ENCODE results near the gene SPRY4. TPM values are rescaled to one million over a fixed set of nuclear protein-coding genes. Genes with fewer than 3 reads are reported as not detected.
"Not testable (repeated sequence)": the region's sequence is repeated elsewhere in the genome, so short reads cannot be mapped to it uniquely, and the experiment has no call there.

SPRY4 gene
- total RNA-seq, 6 donors from 2014 or later: 30.4 to 81.2 (median 43.3) TPM

GRCh38 chr5:142363619-142363963 is 38.8 kb upstream of the SPRY4 start:
- TF ChIP-seq, protein P1, sequence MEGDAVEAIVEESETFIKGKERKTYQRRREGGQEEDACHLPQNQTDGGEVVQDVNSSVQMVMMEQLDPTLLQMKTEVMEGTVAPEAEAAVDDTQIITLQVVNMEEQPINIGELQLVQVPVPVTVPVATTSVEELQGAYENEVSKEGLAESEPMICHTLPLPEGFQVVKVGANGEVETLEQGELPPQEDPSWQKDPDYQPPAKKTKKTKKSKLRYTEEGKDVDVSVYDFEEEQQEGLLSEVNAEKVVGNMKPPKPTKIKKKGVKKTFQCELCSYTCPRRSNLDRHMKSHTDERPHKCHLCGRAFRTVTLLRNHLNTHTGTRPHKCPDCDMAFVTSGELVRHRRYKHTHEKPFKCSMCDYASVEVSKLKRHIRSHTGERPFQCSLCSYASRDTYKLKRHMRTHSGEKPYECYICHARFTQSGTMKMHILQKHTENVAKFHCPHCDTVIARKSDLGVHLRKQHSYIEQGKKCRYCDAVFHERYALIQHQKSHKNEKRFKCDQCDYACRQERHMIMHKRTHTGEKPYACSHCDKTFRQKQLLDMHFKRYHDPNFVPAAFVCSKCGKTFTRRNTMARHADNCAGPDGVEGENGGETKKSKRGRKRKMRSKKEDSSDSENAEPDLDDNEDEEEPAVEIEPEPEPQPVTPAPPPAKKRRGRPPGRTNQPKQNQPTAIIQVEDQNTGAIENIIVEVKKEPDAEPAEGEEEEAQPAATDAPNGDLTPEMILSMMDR (IDR thresholded peaks at IDR 0.05): no peak
- TF ChIP-seq POLR2AphosphoS5 (IDR thresholded peaks at IDR 0.05): no peak
- 90 to 94% methylated on average over 5 of the region's 5 CpGs for WGBS, 2 donors
- ATAC-seq (ENCODE audit: low FRiP score in 2 of 2) (no peak), DNase-seq (no peak)
- Histone ChIP-seq H3K9me3 (no peaks in the 10 kb centered on the region), H3K4me3 (no peak overlapping the region), H3K4me1 (peaks cover 14 to 24% (median 19%) of the 10 kb centered on the region in 4 donors), H3K27ac (peak overlapping the region; percentile 62 to 83 (median 71)), H3K36me3 (no peaks in the 10 kb centered on the region), H3K27me3 (no peaks in the 10 kb centered on the region)

GRCh38 chr5:142362193-142362592 is 37.4 kb upstream of the SPRY4 start:
- ATAC-seq (ENCODE audit: low FRiP score in 2 of 2); H3K4me3 ChIP-seq; H3K9me3 ChIP-seq; DNase-seq; H3K27me3 ChIP-seq; H3K36me3 ChIP-seq: not testable (repeated sequence)
- peak overlapping the region; percentile 62 to 83 (median 71) for H3K27ac ChIP-seq
- 92 to 95% methylated on average over 11 of the region's 11 CpGs for WGBS, 2 donors
- peaks cover 26 to 38% (median 31%) of the 10 kb centered on the region in 4 donors for H3K4me1 ChIP-seq

DNA sequence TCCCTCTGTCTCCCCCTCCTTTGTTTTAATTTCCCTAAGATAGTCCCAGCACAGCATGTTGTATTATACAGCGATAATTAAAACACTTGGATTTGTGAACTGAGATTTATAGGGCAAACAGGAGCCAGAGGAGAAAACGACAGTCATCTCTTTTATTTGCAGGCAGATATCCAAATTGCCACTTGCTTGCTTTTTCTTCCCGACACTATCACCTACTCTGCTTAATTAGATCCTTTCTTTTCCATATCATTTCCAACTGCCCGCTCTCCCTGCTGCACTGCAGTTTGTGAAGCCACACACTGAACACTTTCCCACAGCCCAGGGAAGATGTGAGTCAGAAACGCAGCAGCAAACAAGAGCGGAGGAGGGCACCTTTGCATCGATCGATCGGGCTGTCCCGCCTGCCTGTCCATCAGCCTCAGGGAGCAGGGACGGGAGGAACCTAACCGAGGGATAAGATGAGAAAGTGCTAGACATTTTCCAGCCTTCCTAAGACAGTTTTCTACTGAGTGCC is 35.8 kb upstream of the SPRY4 start:
- Histone ChIP-seq H3K36me3 (no peaks in the 10 kb centered on the region), H3K4me3 (no peak overlapping the region), H3K27ac (no peak overlapping the region), H3K27me3 (no peaks in the 10 kb centered on the region), H3K4me1 (peaks cover 29 to 50% (median 34%) of the 10 kb centered on the region in 4 donors), H3K9me3 (no peaks in the 10 kb centered on the region)
- DNase-seq (no peak), ATAC-seq (ENCODE audit: low FRiP score in 2 of 2) (no peak)
- 67 to 70% methylated on average over 12 of the region's 12 CpGs for WGBS, 2 donors
- TF ChIP-seq EP300 (IDR thresholded peaks at IDR 0.05) (no peak), POLR2A (IDR thresholded peaks at IDR 0.05) (no peak), POLR2AphosphoS5 (IDR thresholded peaks at IDR 0.05) (no peak)
- TF ChIP-seq, protein P1 (IDR thresholded peaks at IDR 0.05): no peak

GRCh38 chr5:142360051-142360498 is 35.3 kb upstream of the SPRY4 start:
- Histone ChIP-seq H3K27me3 (no peaks in the 10 kb centered on the region), H3K4me3 (no peak overlapping the region), H3K4me1 (peaks cover 29 to 50% (median 34%) of the 10 kb centered on the region in 4 donors), H3K9me3 (no peaks in the 10 kb centered on the region), H3K27ac (no peak overlapping the region), H3K36me3 (no peaks in the 10 kb centered on the region)
- ATAC-seq (ENCODE audit: low FRiP score in 2 of 2): no peak
- DNase-seq: no peak
- WGBS, 2 donors: 85 to 88% methylated on average over 1 of the region's 1 CpG
- TF ChIP-seq EP300 (IDR thresholded peaks at IDR 0.05) (no peak), POLR2A (IDR thresholded peaks at IDR 0.05) (no peak), POLR2AphosphoS5 (IDR thresholded peaks at IDR 0.05) (no peak)
- TF ChIP-seq, protein P1 (IDR thresholded peaks at IDR 0.05): no peak

DNA sequence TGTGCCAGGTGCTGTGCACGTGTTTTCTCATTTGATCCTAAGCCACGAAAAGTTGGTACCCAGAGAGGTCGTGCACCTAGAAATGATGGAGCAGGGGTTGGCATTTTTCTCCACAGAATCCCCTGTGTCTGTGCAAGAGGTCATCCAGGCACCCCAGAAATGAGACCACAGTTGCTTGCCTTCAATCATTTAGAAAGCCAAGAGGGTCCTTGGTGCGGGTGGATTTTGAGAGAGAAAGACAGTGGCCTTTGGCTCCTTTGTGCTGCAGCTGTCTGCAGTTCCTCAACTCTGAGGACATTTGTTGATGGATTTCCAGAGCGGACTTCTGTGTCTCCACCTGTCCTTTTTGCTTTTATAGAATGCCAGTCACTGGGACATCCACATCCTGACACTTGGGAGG is 33.8 kb upstream of the SPRY4 start:
- Histone ChIP-seq H3K27ac (peak overlapping the region in 3 of 4 donors; percentile 94 to 98 (median 96)), H3K36me3 (no peaks in the 10 kb centered on the region), H3K27me3 (no peaks in the 10 kb centered on the region), H3K4me3 (no peak overlapping the region), H3K4me1 (peaks cover 29 to 48% (median 34%) of the 10 kb centered on the region in 4 donors), H3K9me3 (no peaks in the 10 kb centered on the region)
- no peak for ATAC-seq (ENCODE audit: low FRiP score in 2 of 2)
- TF ChIP-seq, protein P1 (IDR thresholded peaks at IDR 0.05): no peak
- TF ChIP-seq EP300 (IDR thresholded peaks at IDR 0.05) (no peak), POLR2AphosphoS5 (IDR thresholded peaks at IDR 0.05) (no peak), POLR2A (IDR thresholded peaks at IDR 0.05) (no peak)
- DNase-seq: no peak
- 91 to 93% methylated on average over 5 of the region's 5 CpGs for WGBS, 2 donors

Measured in upper lobe of left lung (tissue), 6 donors.